Stimulated activated CD4-positive, alpha-beta T cell treated with anti-CD3 and anti-CD28 coated beads, TNF-alpha, amount 100 ng/mL, for 4 hours (primary cell): ENCODE measurements around the gene NUFIP1.
"Not testable (repeated sequence)": the region's sequence is repeated elsewhere in the genome, so short reads cannot be mapped to it uniquely, and the experiment has no call there.

ENCODE experiments used
- DNase-seq, 3 experiments: peaks; one replicate each; pipeline ENCODE4 v3.0.0-alpha.2; 2020; ENCODE audit warnings: low read depth in 3 of 3

Gene NUFIP1

GRCh38 chr13:44969551-44970484, 19.5 kb downstream of the NUFIP1 start:
- DNase-seq, result no peak

GRCh38 chr13:44968434-44968815, 20.8 kb downstream of the NUFIP1 start:
- DNase-seq, result no peak

GRCh38 chr13:44967704-44968433, 21.4 kb downstream of the NUFIP1 start:
- no peak for DNase-seq

- no peak for DNase-seq
Observed at GRCh38 chr13:44961997-44962396, 27.3 kb downstream of the NUFIP1 start.

GRCh38 chr13:44955406-44955805, 33.9 kb downstream of the NUFIP1 start:
- no peak for DNase-seq

- DNase-seq, result no peak
Observed at GRCh38 chr13:44954224-44954623, 35.0 kb downstream of the NUFIP1 start.

GRCh38 chr13:44952671-44953070, 36.6 kb downstream of the NUFIP1 start:
- DNase-seq, result no peak

GRCh38 chr13:44951184-44951583, 38.1 kb downstream of the NUFIP1 start:
- no peak for DNase-seq

GRCh38 chr13:44943411-44943810, 45.9 kb downstream of the NUFIP1 start:
- not testable (repeated sequence) for DNase-seq

- no peak for DNase-seq
Observed at GRCh38 chr13:44938854-44939253, 50.4 kb downstream of the NUFIP1 start.

GRCh38 chr13:44936246-44936645, 53.0 kb downstream of the NUFIP1 start:
- DNase-seq, result no peak

GRCh38 chr13:44934724-44935123, 54.5 kb downstream of the NUFIP1 start:
- no peak for DNase-seq

GRCh38 chr13:44932850-44933251, 56.4 kb downstream of the NUFIP1 start:
- DNase-seq, result no peak

GRCh38 chr13:44932171-44932849, 57.0 kb downstream of the NUFIP1 start:
- no peak for DNase-seq

GRCh38 chr13:44930963-44931623, 58.2 kb downstream of the NUFIP1 start:
- no peak for DNase-seq

- no peak for DNase-seq
Observed at GRCh38 chr13:44930280-44930679, 59.0 kb downstream of the NUFIP1 start.

GRCh38 chr13:44929692-44930091, 59.6 kb downstream of the NUFIP1 start:
- DNase-seq, result no peak

- no peak for DNase-seq
Observed at GRCh38 chr13:44927968-44928367, 61.3 kb downstream of the NUFIP1 start.

GRCh38 chr13:44921931-44922758, 67.1 kb downstream of the NUFIP1 start:
- DNase-seq, result no peak

GRCh38 chr13:44921246-44921877, 67.9 kb downstream of the NUFIP1 start:
- no peak for DNase-seq
